Adrenal gland (tissue), 5 donors: ENCODE measurements around the gene THUMPD2.

Experiments used
- CTCF ChIP-seq, 6 experiments: fragments of 450-650 bp in 4 of 6; fragments of 200-600 bp in 2 of 6; sonication (generic) in 1 of 6; IDR thresholded peaks; 1 replicate in 5 of 6; 2 replicates in 1 of 6; pipeline versions ENCODE4 v1.5.1 to v1.8.0; 2016 to 2021; ENCODE audit warnings: antibody characterized with exemption in 6 of 6, mild to moderate bottlenecking in 2 of 6, moderate library complexity in 1 of 6
- POLR2A ChIP-seq, 2 donors: fragments of 450-650 bp; IDR thresholded peaks; one replicate each; pipeline ENCODE4 v1.6.1; 2017; ENCODE audit warnings: antibody characterized with exemption in 2 of 2, mild to moderate bottlenecking in 2 of 2, moderate library complexity in 1 of 2
- donor health status: DM: no; HTN: no; CAD: no.

GRCh38 chr2:39735648-39736047 is 43.4 kb downstream of the THUMPD2 start:
- TF ChIP-seq CTCF (IDR thresholded peaks at IDR 0.05) (no peak), POLR2A (IDR thresholded peaks at IDR 0.05) (no peak)
